Measurements from ENCODE around the gene GAP43. TPM values are rescaled to one million over a fixed set of nuclear protein-coding genes. Genes with fewer than 3 reads are reported as not detected.

Gene GAP43
- total and polyA plus RNA-seq, 2 donors (not counting 1 experiment from before 2014, with no cell fraction given) = 0.17 to 2.1 TPM

GRCh38 chr3:115760716-115761115 is 137.4 kb downstream of the GAP43 start:
- Histone ChIP-seq H3K27ac (ENCODE audit: insufficient read depth, low read length) (no peak overlapping the region), H3K4me3 (replicated peaks in 1 of 4; ENCODE audit: control extremely low read depth in 1 of 4, insufficient read depth in 1 of 4, low read depth in 3 of 4, low read length in 4 of 4) (no peak overlapping the region), H4K20me1 (ENCODE audit: control insufficient read depth, extremely low read depth, insufficient read depth, low read length) (no peaks in the 10 kb centered on the region), H3K79me2 (ENCODE audit: control insufficient read depth, insufficient read depth, low read length) (no peaks in the 10 kb centered on the region), H3K9ac (ENCODE audit: insufficient read depth, low read length) (no peak overlapping the region), H3K4me1 (ENCODE audit: control insufficient read depth, extremely low read depth, insufficient read depth, low read length) (no peaks in the 10 kb centered on the region), H3K4me2 (ENCODE audit: extremely low read depth, insufficient read depth, low read length) (no peak overlapping the region), H3K27me3 (ENCODE audit: control insufficient read depth, insufficient read depth, low read length) (no peaks in the 10 kb centered on the region), H3K9me3 (ENCODE audit: control insufficient read depth, insufficient read depth, low read depth, low read length) (no peaks in the 10 kb centered on the region), H2AFZ (ENCODE audit: low read length) (no peak overlapping the region), H3K36me3 (ENCODE audit: control insufficient read depth, insufficient read depth, low read length) (no peaks in the 10 kb centered on the region)
- DNase-seq (ENCODE audit: low read depth in 2 of 2) = no peak
- TF ChIP-seq EZH2 (IDR thresholded peaks at IDR 0.05; ENCODE audit: low read length, missing control alignments) (no peak), CTCF (conservative IDR thresholded peaks at IDR 0.05 in 1 of 2, IDR thresholded peaks at IDR 0.05 in 1 of 2; ENCODE audit: low read depth in 1 of 2, low read length in 2 of 2) (no peak)

- H3K4me1 ChIP-seq (ENCODE audit: control insufficient read depth, extremely low read depth, insufficient read depth, low read length) = peaks cover 3% of the 10 kb centered on the region
- no peak overlapping the region for H3K4me3 ChIP-seq (replicated peaks in 1 of 4; ENCODE audit: control extremely low read depth in 1 of 4, insufficient read depth in 1 of 4, low read depth in 3 of 4, low read length in 4 of 4)
- no peaks in the 10 kb centered on the region for H3K9me3 ChIP-seq (ENCODE audit: control insufficient read depth, insufficient read depth, low read depth, low read length)
- no peak overlapping the region for H3K4me2 ChIP-seq (ENCODE audit: extremely low read depth, insufficient read depth, low read length)
- no peak for DNase-seq (ENCODE audit: low read depth in 2 of 2)
- no peaks in the 10 kb centered on the region for H4K20me1 ChIP-seq (ENCODE audit: control insufficient read depth, extremely low read depth, insufficient read depth, low read length)
- H2AFZ ChIP-seq (ENCODE audit: low read length) = no peak overlapping the region
- TF ChIP-seq CTCF (conservative IDR thresholded peaks at IDR 0.05 in 1 of 2, IDR thresholded peaks at IDR 0.05 in 1 of 2; ENCODE audit: low read depth in 1 of 2, low read length in 2 of 2) (no peak), EZH2 (IDR thresholded peaks at IDR 0.05; ENCODE audit: low read length, missing control alignments) (no peak)
- H3K79me2 ChIP-seq (ENCODE audit: control insufficient read depth, insufficient read depth, low read length) = no peaks in the 10 kb centered on the region
- no peaks in the 10 kb centered on the region for H3K36me3 ChIP-seq (ENCODE audit: control insufficient read depth, insufficient read depth, low read length)
- no peak overlapping the region for H3K9ac ChIP-seq (ENCODE audit: insufficient read depth, low read length)
- no peaks in the 10 kb centered on the region for H3K27me3 ChIP-seq (ENCODE audit: control insufficient read depth, insufficient read depth, low read length)
- no peak overlapping the region for H3K27ac ChIP-seq (ENCODE audit: insufficient read depth, low read length)
Observed at GRCh38 chr3:115761927-115762305, 138.6 kb downstream of the GAP43 start.

GRCh38 chr3:115766587-115767482 is 143.5 kb downstream of the GAP43 start:
- Histone ChIP-seq H3K4me3 (replicated peaks in 1 of 4; ENCODE audit: control extremely low read depth in 1 of 4, insufficient read depth in 1 of 4, low read depth in 3 of 4, low read length in 4 of 4) (no peak overlapping the region), H3K9me3 (ENCODE audit: control insufficient read depth, insufficient read depth, low read depth, low read length) (no peaks in the 10 kb centered on the region), H3K79me2 (ENCODE audit: control insufficient read depth, insufficient read depth, low read length) (no peaks in the 10 kb centered on the region), H3K27ac (ENCODE audit: insufficient read depth, low read length) (peak overlapping the region; percentile 4), H3K4me1 (ENCODE audit: control insufficient read depth, extremely low read depth, insufficient read depth, low read length) (peaks cover 4% of the 10 kb centered on the region), H3K27me3 (ENCODE audit: control insufficient read depth, insufficient read depth, low read length) (no peaks in the 10 kb centered on the region), H4K20me1 (ENCODE audit: control insufficient read depth, extremely low read depth, insufficient read depth, low read length) (no peaks in the 10 kb centered on the region), H3K4me2 (ENCODE audit: extremely low read depth, insufficient read depth, low read length) (no peak overlapping the region), H3K9ac (ENCODE audit: insufficient read depth, low read length) (no peak overlapping the region), H2AFZ (ENCODE audit: low read length) (no peak overlapping the region), H3K36me3 (ENCODE audit: control insufficient read depth, insufficient read depth, low read length) (no peaks in the 10 kb centered on the region)
- TF ChIP-seq CTCF (conservative IDR thresholded peaks at IDR 0.05 in 1 of 2, IDR thresholded peaks at IDR 0.05 in 1 of 2; ENCODE audit: low read depth in 1 of 2, low read length in 2 of 2) (no peak), EZH2 (IDR thresholded peaks at IDR 0.05; ENCODE audit: low read length, missing control alignments) (no peak)
- DNase-seq (ENCODE audit: low read depth in 2 of 2) = peak; percentile 62 to 86

All from fibroblast of lung (primary cell).